HCT116 (cell line): ENCODE results near the gene ITIH5. TPM values are rescaled to one million over a fixed set of nuclear protein-coding genes. Genes with fewer than 3 reads are reported as not detected.

Source experiments
- ATAC-seq: fragments of 200-7000 bp; cut with Tn5 transposase; 2 replicates; pipeline ENCODE4 v1.9.1; 2020; ENCODE audit warnings: mild to moderate bottlenecking, moderate library complexity
- BruUV-seq: library from RNA; stranded (reverse); fragments of 400-500 nt; replicated peaks from 2 replicates; lab custom pipeline; 2021; lab: Mats Ljungman, UMichigan
- CTCF ChIA-PET: fragments of 300-600 bp; sonication (Branson Sonifier 250); formaldehyde crosslinking; loops from one replicate; lab custom pipeline; 2021; ENCODE audit warnings: antibody characterized with exemption; lab: Charles Lee
- POLR2A ChIA-PET: fragments of 300-600, 350-600 bp; sonication (Branson Sonifier 250); formaldehyde crosslinking; loops from one replicate; lab custom pipeline; 2021; ENCODE audit warnings: antibody characterized with exemption; lab: Charles Lee
- RAD21 ChIA-PET, 2 experiments: fragments of 300-600 bp; sonication (Branson Sonifier 250); formaldehyde crosslinking; loops; one replicate each; lab custom pipeline; 2023; ENCODE audit warnings: low total read pairs in 2 of 2; ENCODE audit not compliant: uncharacterized antibody in 2 of 2, unreplicated experiment in 2 of 2, low non-redundant PET in 1 of 2; lab: Charles Lee
- DNase-seq: peaks from one replicate; pipeline ENCODE4 v3.0.0-alpha.2; 2010; ENCODE audit warnings: low read depth, low spot score
- H2AFZ ChIP-seq: fragments of 200-600 bp; shearing (Covaris generic), sonication (generic); 2 replicates; pipeline ENCODE4 v1.6.1; 2017; ENCODE audit warnings: low read depth, mixed run types, mixed read lengths, antibody characterized with exemption, low read length; ENCODE audit not compliant: poor library complexity, severe bottlenecking
- H3K27ac ChIP-seq: 2 replicates; pipeline ENCODE4 v1.5.1; 2012; ENCODE audit warnings: low read depth, low read length
- H3K27me3 ChIP-seq: fragments of 200-600 bp; sonication (generic); 2 replicates; pipeline ENCODE4 v1.6.1; 2016; ENCODE audit warnings: mixed run types, low read length, mixed read lengths; ENCODE audit not compliant: insufficient read depth
- H3K36me3 ChIP-seq, 2 experiments: fragments of 200-500 bp in 1 of 2; fragments of 200-600 bp in 1 of 2; sonication (Bioruptor generic) in 1 of 2; sonication (generic) in 1 of 2; 2 replicates each; pipeline versions ENCODE4 v1.5.1 to v1.6.1; 2014 to 2016; ENCODE audit warnings: low read length in 2 of 2, inconsistent platforms in 1 of 2, mixed read lengths in 1 of 2, mixed run types in 1 of 2; ENCODE audit not compliant: insufficient read depth in 2 of 2, control insufficient read depth in 1 of 2
- H3K4me1 ChIP-seq, 2 experiments: fragments of 200-600 bp in 1 of 2; sonication (generic) in 1 of 2; 2 replicates each; pipeline versions ENCODE4 v1.5.1 to v1.6.1; 2012 to 2017; ENCODE audit warnings: low read length in 2 of 2, inconsistent platforms in 1 of 2, mild to moderate bottlenecking in 1 of 2, mixed read lengths in 1 of 2, mixed run types in 1 of 2, moderate library complexity in 1 of 2; ENCODE audit not compliant: insufficient read depth in 2 of 2, control insufficient read depth in 1 of 2
- H3K4me2 ChIP-seq: fragments of 200-600 bp; sonication (generic); 2 replicates; pipeline ENCODE4 v1.6.1; 2017; ENCODE audit warnings: mixed run types, low read length, mixed read lengths
- H3K4me3 ChIP-seq, 2 experiments: fragments of 200-600 bp in 1 of 2; sonication (generic) in 1 of 2; replicated peaks in 1 of 2; 2 replicates each; pipeline ENCODE4 v1.5.1; 2011 to 2016; ENCODE audit warnings: low read length in 2 of 2, control low read depth in 1 of 2, low read depth in 1 of 2, mild to moderate bottlenecking in 1 of 2, mixed read lengths in 1 of 2, mixed run types in 1 of 2
- H3K79me2 ChIP-seq: fragments of 200-600 bp; sonication (generic); 2 replicates; pipeline ENCODE4 v1.6.1; 2017; ENCODE audit warnings: mild to moderate bottlenecking, mixed run types, low read length, moderate library complexity, mixed read lengths; ENCODE audit not compliant: insufficient read depth
- H3K9ac ChIP-seq: fragments of 200-600 bp; sonication (generic); 2 replicates; pipeline ENCODE4 v1.6.1; 2016; ENCODE audit warnings: low read length, mixed read lengths
- H3K9me2 ChIP-seq: fragments of 200-600 bp; sonication (generic), shearing (Covaris generic); 2 replicates; pipeline ENCODE4 v1.6.1; 2017; ENCODE audit warnings: mixed run types, mild to moderate bottlenecking, moderate library complexity; ENCODE audit not compliant: insufficient read depth
- H3K9me3 ChIP-seq, 2 experiments: fragments of 200-500 bp in 1 of 2; fragments of 200-600 bp in 1 of 2; sonication (Bioruptor generic) in 1 of 2; sonication (generic) in 1 of 2; 2 replicates each; pipeline ENCODE4 v1.6.1; 2014 to 2017; ENCODE audit warnings: low read length in 2 of 2, mixed read lengths in 2 of 2, inconsistent platforms in 1 of 2, low read depth in 1 of 2, mild to moderate bottlenecking in 1 of 2, mixed run types in 1 of 2, moderate library complexity in 1 of 2; ENCODE audit not compliant: control insufficient read depth in 1 of 2, insufficient read depth in 1 of 2
- H4K20me1 ChIP-seq: fragments of 200-600 bp; sonication (generic), shearing (Covaris generic); 2 replicates; pipeline ENCODE4 v1.6.1; 2017; ENCODE audit warnings: mixed run types, mild to moderate bottlenecking, moderate library complexity; ENCODE audit not compliant: insufficient read depth
- POLR2A ChIP-seq: IDR thresholded peaks from 2 replicates; pipeline ENCODE4 v1.7.0; 2011; ENCODE audit warnings: borderline replicate concordance; ENCODE audit not compliant: insufficient read depth, insufficient read length; ENCODE audit errors: extremely low read depth
- RAD21 ChIP-seq: IDR thresholded peaks from 2 replicates; pipeline ENCODE4 v1.6.1; 2012; ENCODE audit warnings: low read depth, mild to moderate bottlenecking
- REST ChIP-seq: IDR thresholded peaks from 2 replicates; pipeline ENCODE4 v1.6.1; 2012; ENCODE audit warnings: low read depth
- SRF ChIP-seq: IDR thresholded peaks from 2 replicates; pipeline ENCODE4 v1.6.1; 2012; ENCODE audit warnings: low read depth
- YY1 ChIP-seq: IDR thresholded peaks from 2 replicates; pipeline ENCODE4 v1.6.1; 2011; ENCODE audit warnings: low read length, low read depth, moderate library complexity, mild to moderate bottlenecking; ENCODE audit not compliant: insufficient replicate concordance; ENCODE audit errors: extremely low read depth
- intact Hi-C: fragments of 100-400 bp; cut with micrococcal nuclease; formaldehyde crosslinking; loops from 2 replicates; pipeline ENCODE4 v1.10.0; 2022
- total RNA-seq: library from RNA; stranded (reverse); gene quantifications from one replicate; pipeline ENCODE4 v1.2.1, GENCODE V29; 2021; ENCODE audit not compliant: unreplicated experiment

ITIH5 gene
- total RNA-seq, 1 experiment from 2014 or later = not detected

GRCh38 chr10:7587865-7588188, 78.9 kb downstream of the ITIH5 start (continued):
- no peak for TF ChIP-seq REST
- TF ChIP-seq RAD21 = no peak
- TF ChIP-seq SRF = no peak

- Histone ChIP-seq H3K4me2 (no peak overlapping the region), H3K79me2 (no peaks in the 10 kb centered on the region), H3K4me1 (no peaks in the 10 kb centered on the region), H3K4me3 (no peak overlapping the region), H3K27me3 (peaks cover 31% of the 10 kb centered on the region), H3K27ac (no peak overlapping the region), H3K9me3 (no peaks in the 10 kb centered on the region), H4K20me1 (no peaks in the 10 kb centered on the region), H3K9ac (no peak overlapping the region), H2AFZ (no peak overlapping the region), H3K36me3 (no peaks in the 10 kb centered on the region), H3K9me2 (no peaks in the 10 kb centered on the region)
- ChIA-PET POLR2A (no interaction called here), RAD21 (no interaction called here), CTCF (interaction anchor here (1.0 kb wide), 1 partner anchor 100 kb away, joined by 4 read pairs; no protein-coding TSS in a partner anchor)
- no peak for ATAC-seq
- no peak for TF ChIP-seq POLR2A
- TF ChIP-seq YY1 = no peak
- no peak for DNase-seq
- intact Hi-C loops = no loop called here
- BruUV-seq = no TSS peak
These were observed 79.5 kb downstream of the ITIH5 start for GRCh38 chr10:7587168-7587864.
